Endodermal cell (in vitro differentiated cells): Measurements from ENCODE around the gene C2. TPM values are rescaled to one million over a fixed set of nuclear protein-coding genes. Genes with fewer than 3 reads are reported as not detected.
"Not testable (repeated sequence)": the region's sequence is repeated elsewhere in the genome, so short reads cannot be mapped to it uniquely, and the experiment has no call there.

Source experiments
- DNase-seq: peaks from one replicate; pipeline ENCODE4 v3.0.0-alpha.2; 2017
- H3K27ac ChIP-seq: 2 replicates; pipeline ENCODE4 v1.5.1; 2013; ENCODE audit warnings: mild to moderate bottlenecking, low read depth, low read length, moderate library complexity
- H3K27me3 ChIP-seq: 2 replicates; pipeline ENCODE4 v1.6.1; 2013; ENCODE audit warnings: mild to moderate bottlenecking, low read length, moderate library complexity; ENCODE audit not compliant: insufficient read depth, control insufficient read depth, poor library complexity, severe bottlenecking
- H3K36me3 ChIP-seq: 2 replicates; pipeline ENCODE4 v1.7.0; 2013; ENCODE audit warnings: mild to moderate bottlenecking, low read length, moderate library complexity; ENCODE audit not compliant: control insufficient read depth, insufficient read depth
- H3K4me1 ChIP-seq: one replicate; pipeline ENCODE4 v1.7.0; 2013; ENCODE audit warnings: low read length; ENCODE audit not compliant: control insufficient read depth, insufficient read depth
- H3K4me3 ChIP-seq: 2 replicates; pipeline ENCODE4 v1.5.1; 2013; ENCODE audit warnings: mild to moderate bottlenecking, low read length, moderate library complexity
- H3K9ac ChIP-seq: 2 replicates; pipeline ENCODE4 v1.6.1; 2013; ENCODE audit warnings: mild to moderate bottlenecking, low read length, moderate library complexity; ENCODE audit not compliant: poor library complexity, severe bottlenecking; ENCODE audit errors: extremely low read depth
- H3K9me3 ChIP-seq: 2 replicates; pipeline ENCODE4 v1.6.1; 2013; ENCODE audit warnings: mild to moderate bottlenecking, low read length, moderate library complexity; ENCODE audit not compliant: control insufficient read depth
- H3K27ac Mint-ChIP-seq: 2 replicates; pipeline ENCODE4 v1.8.0; 2020; ENCODE audit warnings: mixed read lengths
- H3K27me3 Mint-ChIP-seq: 2 replicates; pipeline ENCODE4 v1.8.0; 2021; ENCODE audit warnings: mild to moderate bottlenecking, mixed read lengths; ENCODE audit not compliant: insufficient read depth
- H3K36me3 Mint-ChIP-seq: 2 replicates; pipeline ENCODE4 v1.8.0; 2020; ENCODE audit warnings: low read depth, mixed read lengths
- H3K4me1 Mint-ChIP-seq: 2 replicates; pipeline ENCODE4 v1.8.0; 2020; ENCODE audit warnings: mixed read lengths
- H3K4me3 Mint-ChIP-seq: 2 replicates; pipeline ENCODE4 v1.8.0; 2020; ENCODE audit warnings: mild to moderate bottlenecking, moderate library complexity, mixed read lengths
- H3K9me3 Mint-ChIP-seq: 2 replicates; pipeline ENCODE4 v1.8.0; 2020; ENCODE audit warnings: mild to moderate bottlenecking, mixed read lengths
- WGBS, 2 experiments: methylation state at CpG; one replicate each; pipeline versions ENCODE4 v1.1.5 to v1.1.7; 2013; ENCODE audit warnings: missing lambda C conversion rate in 2 of 2, mixed read lengths in 1 of 2; ENCODE audit not compliant: insufficient coverage in 1 of 2, insufficient read length in 1 of 2; 5-methylcytosine and 5-hydroxymethylcytosine counted together
- total RNA-seq, 2 donors: library from RNA; stranded (reverse); fragmentation: NEBNext Ultra II Directional in 1 of 2; extraction: Animal tissue kit (Norgen Biotek cat#: 25700) in 1 of 2; gene quantifications; 2 replicates in 1 of 2; 3 replicates in 1 of 2; pipeline ENCODE4 v1.2.1, GENCODE V29; 2021
- TF ChIP-seq, protein P1 (sequence below): fragments of 200-600 bp; sonication (generic); conservative IDR thresholded peaks from 2 replicates; pipeline ENCODE4 v1.5.0; 2021; ENCODE audit warnings: antibody characterized with exemption, mild to moderate bottlenecking

C2 gene
- total RNA-seq, 2 donors from 2014 or later: 0.29 to 1.0 TPM

DNA sequence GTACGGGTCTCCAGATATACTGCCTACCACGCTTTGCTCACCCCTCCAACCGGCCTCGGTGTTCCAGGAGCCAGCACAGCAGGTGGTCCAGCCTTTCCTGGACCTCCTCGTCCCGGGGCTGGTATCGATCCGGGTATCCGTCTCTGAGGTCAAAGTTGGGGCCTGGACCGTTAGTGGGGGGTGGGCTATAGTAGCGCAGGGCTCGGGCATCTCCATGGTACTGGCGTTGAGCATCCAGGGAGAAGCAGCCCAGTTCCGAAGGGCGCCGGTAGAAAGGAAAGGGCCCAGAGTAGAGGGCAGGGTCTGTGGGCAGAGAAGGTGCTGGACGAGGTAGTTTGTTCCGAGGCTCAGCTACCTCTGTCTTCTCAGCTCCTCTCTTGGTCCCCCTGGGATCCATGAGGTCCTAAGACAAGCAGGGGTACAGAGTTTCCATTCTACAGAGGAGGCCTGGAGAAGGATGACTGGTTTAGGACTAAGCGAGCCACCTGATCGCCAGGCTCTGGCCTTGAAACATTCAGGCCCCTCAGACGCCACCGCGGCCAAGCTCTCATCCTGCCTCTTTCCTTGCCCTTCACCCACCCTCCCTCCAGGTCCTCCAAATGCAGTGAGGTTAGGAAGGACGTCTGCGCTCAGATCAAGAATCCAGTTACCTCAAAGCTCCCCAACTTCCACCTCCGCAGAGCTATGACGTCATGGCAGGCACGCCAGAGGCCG is 43.9 kb downstream of the C2 start:
- H3K9ac ChIP-seq: peak overlapping the region; percentile 91
- H3K9me3 Mint-ChIP-seq: peaks cover 18% of the 10 kb centered on the region
- peak overlapping the region; percentile 95 for H3K4me3 ChIP-seq
- H3K4me3 Mint-ChIP-seq: peak overlapping the region; percentile 94
- peaks cover 9% of the 10 kb centered on the region for H3K4me1 Mint-ChIP-seq
- peak overlapping the region; percentile 95 for H3K27ac ChIP-seq
- H3K9me3 ChIP-seq: peaks cover 7% of the 10 kb centered on the region
- no peaks in the 10 kb centered on the region for H3K27me3 Mint-ChIP-seq
- H3K27ac Mint-ChIP-seq: peak overlapping the region; percentile 99
- no peaks in the 10 kb centered on the region for H3K27me3 ChIP-seq
- peaks cover 62% of the 10 kb centered on the region for H3K36me3 Mint-ChIP-seq
- WGBS, 2 experiments: 52 to 57% methylated on average over 25 to 29 of the region's 29 CpGs
- TF ChIP-seq, protein P1, sequence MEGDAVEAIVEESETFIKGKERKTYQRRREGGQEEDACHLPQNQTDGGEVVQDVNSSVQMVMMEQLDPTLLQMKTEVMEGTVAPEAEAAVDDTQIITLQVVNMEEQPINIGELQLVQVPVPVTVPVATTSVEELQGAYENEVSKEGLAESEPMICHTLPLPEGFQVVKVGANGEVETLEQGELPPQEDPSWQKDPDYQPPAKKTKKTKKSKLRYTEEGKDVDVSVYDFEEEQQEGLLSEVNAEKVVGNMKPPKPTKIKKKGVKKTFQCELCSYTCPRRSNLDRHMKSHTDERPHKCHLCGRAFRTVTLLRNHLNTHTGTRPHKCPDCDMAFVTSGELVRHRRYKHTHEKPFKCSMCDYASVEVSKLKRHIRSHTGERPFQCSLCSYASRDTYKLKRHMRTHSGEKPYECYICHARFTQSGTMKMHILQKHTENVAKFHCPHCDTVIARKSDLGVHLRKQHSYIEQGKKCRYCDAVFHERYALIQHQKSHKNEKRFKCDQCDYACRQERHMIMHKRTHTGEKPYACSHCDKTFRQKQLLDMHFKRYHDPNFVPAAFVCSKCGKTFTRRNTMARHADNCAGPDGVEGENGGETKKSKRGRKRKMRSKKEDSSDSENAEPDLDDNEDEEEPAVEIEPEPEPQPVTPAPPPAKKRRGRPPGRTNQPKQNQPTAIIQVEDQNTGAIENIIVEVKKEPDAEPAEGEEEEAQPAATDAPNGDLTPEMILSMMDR: no peak
- peaks cover 21% of the 10 kb centered on the region for H3K36me3 ChIP-seq
- DNase-seq: no peak
- peaks cover 8% of the 10 kb centered on the region for H3K4me1 ChIP-seq

DNA sequence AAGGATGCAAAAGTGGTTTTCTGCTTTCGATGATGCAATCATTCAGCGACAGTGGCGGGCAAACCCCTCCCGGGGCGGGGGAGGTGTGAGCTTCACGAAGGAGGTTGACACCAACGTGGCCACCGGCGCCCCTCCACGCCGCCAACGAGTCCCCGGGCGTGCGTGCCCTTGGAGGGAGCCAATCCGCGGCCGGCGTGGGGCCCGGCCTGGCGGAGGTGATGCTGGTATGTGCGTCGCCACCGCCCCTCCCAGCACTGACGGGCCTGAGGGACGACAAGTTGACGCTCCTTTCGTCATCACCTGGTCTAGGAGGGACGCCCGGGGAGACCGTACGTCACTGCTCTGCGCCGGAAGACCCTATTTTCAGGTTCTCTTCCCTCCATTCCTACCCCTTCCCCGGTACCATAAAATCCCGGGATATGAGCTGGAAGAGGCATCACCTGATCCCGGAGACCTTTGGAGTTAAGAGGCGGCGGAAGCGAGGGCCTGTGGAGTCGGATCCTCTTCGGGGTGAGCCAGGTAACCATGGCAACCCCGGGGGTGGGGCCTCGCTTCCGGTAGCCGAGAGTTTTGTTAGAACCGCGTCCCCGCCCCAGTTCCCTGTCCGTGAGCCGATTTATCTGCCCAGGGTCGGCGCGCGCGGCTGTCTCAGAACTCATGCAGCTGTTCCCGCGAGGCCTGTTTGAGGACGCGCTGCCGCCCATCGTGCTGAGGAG is 44.6 kb downstream of the C2 start, which contains the start of gene DXO:
Gene DXO, minus strand, starts transcription at position 146 of the 716 bp plus-strand sequence. CDS start 463 bp downstream, outside the sequence.
- Histone ChIP-seq H3K27ac (peak within 1 kb of the TSS; percentile 95), H3K4me1 (peaks cover 8% of the 10 kb centered on the region), H3K9ac (peak within 1 kb of the TSS; percentile 91), H3K9me3 (peaks cover 11% of the 10 kb centered on the region), H3K4me3 (peak within 1 kb of the TSS; percentile 95), H3K27me3 (no peaks in the 10 kb centered on the region), H3K36me3 (peaks cover 15% of the 10 kb centered on the region)
- H3K36me3 Mint-ChIP-seq: peaks cover 61% of the 10 kb centered on the region
- H3K27me3 Mint-ChIP-seq: no peaks in the 10 kb centered on the region
- H3K4me3 Mint-ChIP-seq: peak within 1 kb of the TSS; percentile 94
- peak; percentile 97 for DNase-seq
- H3K4me1 Mint-ChIP-seq: peaks cover 9% of the 10 kb centered on the region
- peak within 1 kb of the TSS; percentile 99 for H3K27ac Mint-ChIP-seq
- WGBS, 2 experiments: 0% methylated on average over 31 to 62 of the region's 62 CpGs
- H3K9me3 Mint-ChIP-seq: peaks cover 25% of the 10 kb centered on the region
- TF ChIP-seq, protein P1: no peak

DNA sequence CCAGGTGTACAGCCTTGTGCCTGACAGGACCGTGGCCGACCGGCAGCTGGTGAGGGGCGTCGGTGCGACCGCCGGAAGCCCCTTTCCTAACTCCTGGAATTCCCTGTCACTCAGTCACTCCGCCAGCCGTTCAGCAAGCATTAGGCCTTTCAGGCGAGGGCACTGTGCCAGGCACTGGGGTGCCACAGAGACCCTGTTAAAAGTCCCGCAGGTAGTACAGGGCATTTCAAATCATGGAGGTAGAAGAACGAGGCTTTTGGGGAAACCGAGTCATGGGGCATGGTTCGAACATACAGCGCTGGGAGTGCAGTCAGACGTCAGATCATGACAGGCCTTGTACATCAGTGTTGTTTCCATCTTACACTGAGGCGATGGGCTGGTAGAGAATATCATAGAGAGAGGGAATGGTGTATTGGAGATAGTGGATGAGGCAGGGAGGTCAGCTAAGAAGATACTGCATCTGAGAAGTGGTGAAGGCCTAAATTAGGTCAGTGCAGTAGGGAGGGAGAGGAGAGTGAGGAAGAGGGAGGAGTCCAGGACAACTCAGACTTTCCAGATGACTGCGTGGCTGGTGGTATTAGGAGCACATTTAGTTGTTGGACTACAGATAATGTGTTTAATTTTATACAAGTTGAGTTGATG is 45.3 kb downstream of the C2 start:
- H3K27ac Mint-ChIP-seq: peak overlapping the region; percentile 99
- Histone ChIP-seq H3K36me3 (peaks cover 12% of the 10 kb centered on the region), H3K27ac (peak overlapping the region; percentile 95), H3K4me1 (peaks cover 8% of the 10 kb centered on the region), H3K9ac (peak overlapping the region; percentile 91), H3K27me3 (no peaks in the 10 kb centered on the region), H3K9me3 (peaks cover 11% of the 10 kb centered on the region), H3K4me3 (peak overlapping the region; percentile 95)
- no peak for DNase-seq
- peaks cover 9% of the 10 kb centered on the region for H3K4me1 Mint-ChIP-seq
- TF ChIP-seq, protein P1: no peak
- peaks cover 55% of the 10 kb centered on the region for H3K36me3 Mint-ChIP-seq
- peak overlapping the region; percentile 94 for H3K4me3 Mint-ChIP-seq
- no peaks in the 10 kb centered on the region for H3K27me3 Mint-ChIP-seq
- peaks cover 27% of the 10 kb centered on the region for H3K9me3 Mint-ChIP-seq
- WGBS, 2 experiments: 16 to 28% methylated on average over 10 to 19 of the region's 19 CpGs

DNA sequence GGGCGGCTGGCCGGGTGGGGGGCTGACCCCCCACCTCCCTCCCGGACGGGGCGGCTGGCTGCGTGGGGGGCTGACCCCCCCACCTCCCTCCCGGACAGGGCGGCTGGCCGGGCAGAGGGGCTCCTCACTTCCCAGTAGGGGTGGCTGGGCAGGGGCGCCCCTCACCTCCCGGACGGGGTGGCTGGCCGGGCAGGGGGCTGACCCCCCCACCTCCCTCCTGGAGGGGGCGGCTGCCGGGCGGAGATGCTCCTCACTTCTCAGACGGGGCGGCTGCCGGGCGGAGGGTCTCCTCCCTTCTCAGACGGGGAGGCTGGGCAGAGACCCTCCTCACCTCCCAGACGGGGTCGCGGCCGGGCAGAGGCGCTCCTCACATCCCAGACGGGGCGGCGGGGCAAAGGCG is 48.5 kb downstream of the C2 start:
- not testable (repeated sequence) for H3K4me3 Mint-ChIP-seq, H3K4me1 Mint-ChIP-seq, H3K4me3 ChIP-seq, H3K27me3 Mint-ChIP-seq, DNase-seq, H3K9ac ChIP-seq, H3K27ac ChIP-seq, H3K27ac Mint-ChIP-seq, H3K4me1 ChIP-seq, H3K27me3 ChIP-seq
- Mint-ChIP-seq H3K36me3 (peaks cover 40% of the 10 kb centered on the region), H3K9me3 (peaks cover 29% of the 10 kb centered on the region)
- Histone ChIP-seq H3K36me3 (peaks cover 12% of the 10 kb centered on the region), H3K9me3 (peaks cover 11% of the 10 kb centered on the region)
- WGBS, 2 experiments: 95% methylated on average over 28 of the region's 30 CpGs; no CpG with 5 or more reads in 1 of the 2 experiments
